Fibroblast of peridontal ligament (primary cell): ENCODE measurements around the gene ABCF2.

ENCODE experiments used
- DNase-seq: peaks from one replicate; pipeline ENCODE4 v3.0.0-alpha.2; 2010; ENCODE audit errors: extremely low read depth

Gene ABCF2

GRCh38 chr7:151225948-151226510 is 976 bp downstream of the ABCF2 start:
- DNase-seq = no peak

- no peak for DNase-seq
Measured at GRCh38 chr7:151223728-151224127, 3.3 kb downstream of the ABCF2 start.

- no peak for DNase-seq
Measured at GRCh38 chr7:151218170-151218569, 8.8 kb downstream of the ABCF2 start.

GRCh38 chr7:151215396-151215795 is 11.6 kb downstream of the ABCF2 start:
- DNase-seq = no peak

- no peak for DNase-seq
Measured at GRCh38 chr7:151213826-151214225, 13.2 kb downstream of the ABCF2 start.

- no peak for DNase-seq
Measured at GRCh38 chr7:151212626-151213025, 14.4 kb downstream of the ABCF2 start.

- no peak for DNase-seq
Measured at GRCh38 chr7:151211155-151211772, 15.7 kb downstream of the ABCF2 start.

- no peak for DNase-seq
Measured at GRCh38 chr7:151210087-151210854, 16.7 kb downstream of the ABCF2 start, which contains the start of gene H2BK1. H2BK1 (minus strand) TSS chr7:151210488; CDS start chr7:151210318, 170 bp downstream.

GRCh38 chr7:151209588-151209987 is 17.4 kb downstream of the ABCF2 start:
- no peak for DNase-seq

- DNase-seq = no peak
Measured at GRCh38 chr7:151208253-151208862, 18.6 kb downstream of the ABCF2 start.

GRCh38 chr7:151207804-151208203 is 19.2 kb downstream of the ABCF2 start:
- no peak for DNase-seq

- DNase-seq = no peak
Measured at GRCh38 chr7:151207315-151207714, 19.7 kb downstream of the ABCF2 start.

GRCh38 chr7:151206914-151207313 is 20.1 kb downstream of the ABCF2 start:
- DNase-seq = no peak

GRCh38 chr7:151205730-151206129 is 21.3 kb downstream of the ABCF2 start:
- DNase-seq = no peak

GRCh38 chr7:151204383-151205032 is 22.5 kb downstream of the ABCF2 start:
- DNase-seq = no peak

GRCh38 chr7:151202836-151203235 is 24.2 kb downstream of the ABCF2 start:
- no peak for DNase-seq

- DNase-seq = no peak
Measured at GRCh38 chr7:151201751-151202150, 25.3 kb downstream of the ABCF2 start.

GRCh38 chr7:151201344-151201743 is 25.7 kb downstream of the ABCF2 start:
- DNase-seq = no peak

- no peak for DNase-seq
Measured at GRCh38 chr7:151198945-151199848, 27.8 kb downstream of the ABCF2 start.

- no peak for DNase-seq
Measured at GRCh38 chr7:151197932-151198331, 29.1 kb downstream of the ABCF2 start.
